ENCODE results near the gene BPIFA1.

The BPIFA1 gene

DNA sequence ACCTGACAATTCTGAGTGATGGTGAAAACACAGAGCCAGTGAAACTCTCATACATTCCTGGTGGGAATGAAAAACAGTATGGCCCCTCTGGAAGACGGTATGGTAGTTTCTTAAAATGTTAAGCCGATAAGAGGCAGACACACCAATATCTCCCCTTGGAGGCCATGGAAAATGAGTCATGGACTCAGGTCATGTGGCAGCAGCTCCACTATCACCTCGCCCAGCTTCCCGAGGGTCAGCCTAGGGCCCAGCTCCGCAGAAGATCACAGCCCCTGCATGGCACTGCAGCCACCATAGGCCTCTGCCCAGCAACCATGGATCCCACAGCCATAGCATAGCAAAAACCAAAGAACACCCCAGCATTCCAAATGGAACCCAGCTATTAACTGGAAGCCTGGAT is 21.4 kb downstream of the BPIFA1 start:
- no peak for ATAC-seq
- Mint-ChIP-seq H3K36me3 (no peaks in the 10 kb centered on the region), H3K9me3 (peaks cover 6% of the 10 kb centered on the region), H3K27ac (no peak overlapping the region), H3K4me1 (no peaks in the 10 kb centered on the region), H3K27me3 (peaks cover 32% of the 10 kb centered on the region), H3K4me3 (no peak overlapping the region)

- no peak overlapping the region for H3K27ac Mint-ChIP-seq
- H3K4me3 Mint-ChIP-seq = no peak overlapping the region
- no peaks in the 10 kb centered on the region for H3K36me3 Mint-ChIP-seq
- ATAC-seq = no peak
- peaks cover 1% of the 10 kb centered on the region for H3K9me3 Mint-ChIP-seq
- no peaks in the 10 kb centered on the region for H3K4me1 Mint-ChIP-seq
- peaks cover 32% of the 10 kb centered on the region for H3K27me3 Mint-ChIP-seq
These were observed 23.6 kb downstream of the BPIFA1 start for GRCh38 chr20:33259371-33259770.

DNA sequence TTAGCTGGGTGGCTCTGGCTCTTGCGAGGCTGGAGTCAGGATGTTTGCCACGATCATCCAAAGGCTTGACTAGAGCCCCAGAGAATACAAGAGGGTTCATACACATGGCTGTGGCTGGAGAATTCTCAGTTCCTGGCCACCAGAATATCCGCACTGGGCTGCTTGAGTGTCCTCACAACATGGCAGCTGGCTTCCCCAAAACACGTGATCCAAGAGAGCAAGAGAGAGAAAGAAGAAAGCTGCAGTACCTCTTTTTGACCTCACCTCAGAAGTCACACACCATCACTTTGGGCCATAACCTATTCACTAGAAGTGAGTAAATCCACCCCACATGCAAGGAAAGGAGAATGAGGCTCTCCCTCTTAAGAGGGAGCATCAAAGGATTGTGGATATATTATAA is 25.7 kb downstream of the BPIFA1 start:
- peaks cover 3% of the 10 kb centered on the region for H3K9me3 Mint-ChIP-seq
- no peaks in the 10 kb centered on the region for H3K36me3 Mint-ChIP-seq
- peaks cover 16% of the 10 kb centered on the region for H3K27me3 Mint-ChIP-seq
- no peak overlapping the region for H3K4me3 Mint-ChIP-seq
- no peaks in the 10 kb centered on the region for H3K4me1 Mint-ChIP-seq
- H3K27ac Mint-ChIP-seq = no peak overlapping the region
- ATAC-seq = no peak

- ATAC-seq = no peak
- Mint-ChIP-seq H3K4me3 (no peak overlapping the region), H3K36me3 (no peaks in the 10 kb centered on the region), H3K27ac (no peak overlapping the region), H3K4me1 (no peaks in the 10 kb centered on the region), H3K27me3 (peaks cover 16% of the 10 kb centered on the region), H3K9me3 (peaks cover 3% of the 10 kb centered on the region)
These were observed 26.9 kb downstream of the BPIFA1 start for GRCh38 chr20:33262658-33263065.

GRCh38 chr20:33263784-33264183 is 28.0 kb downstream of the BPIFA1 start:
- no peak overlapping the region for H3K27ac Mint-ChIP-seq
- H3K4me3 Mint-ChIP-seq = no peak overlapping the region
- H3K9me3 Mint-ChIP-seq = peaks cover 3% of the 10 kb centered on the region
- no peaks in the 10 kb centered on the region for H3K36me3 Mint-ChIP-seq
- no peaks in the 10 kb centered on the region for H3K4me1 Mint-ChIP-seq
- ATAC-seq = no peak
- H3K27me3 Mint-ChIP-seq = peaks cover 27% of the 10 kb centered on the region

GRCh38 chr20:33267701-33268100 is 31.9 kb downstream of the BPIFA1 start:
- H3K27me3 Mint-ChIP-seq = peaks cover 34% of the 10 kb centered on the region
- H3K4me1 Mint-ChIP-seq = no peaks in the 10 kb centered on the region

GRCh38 chr20:33272155-33272873 is 36.5 kb downstream of the BPIFA1 start:
- H3K27ac Mint-ChIP-seq = no peak overlapping the region

More at GRCh38 chr20:33267701-33268100, 31.9 kb downstream of the BPIFA1 start:
- Mint-ChIP-seq H3K9me3 (peaks cover 3% of the 10 kb centered on the region), H3K27ac (no peak overlapping the region), H3K4me3 (no peak overlapping the region), H3K36me3 (no peaks in the 10 kb centered on the region)
- no peak for ATAC-seq

GRCh38 chr20:33273117-33273851 is 37.5 kb downstream of the BPIFA1 start:
- Mint-ChIP-seq H3K36me3 (no peaks in the 10 kb centered on the region), H3K27me3 (peaks cover 43% of the 10 kb centered on the region), H3K4me1 (no peaks in the 10 kb centered on the region), H3K27ac (no peak overlapping the region), H3K9me3 (no peaks in the 10 kb centered on the region), H3K4me3 (no peak overlapping the region)
- no peak for ATAC-seq

More at GRCh38 chr20:33272155-33272873, 36.5 kb downstream of the BPIFA1 start:
- Mint-ChIP-seq H3K36me3 (no peaks in the 10 kb centered on the region), H3K4me1 (no peaks in the 10 kb centered on the region), H3K9me3 (no peaks in the 10 kb centered on the region), H3K4me3 (no peak overlapping the region), H3K27me3 (peaks cover 43% of the 10 kb centered on the region)
- ATAC-seq = no peak

- Mint-ChIP-seq H3K9me3 (no peaks in the 10 kb centered on the region), H3K4me3 (no peak overlapping the region), H3K4me1 (no peaks in the 10 kb centered on the region), H3K27ac (no peak overlapping the region), H3K27me3 (peaks cover 46% of the 10 kb centered on the region), H3K36me3 (no peaks in the 10 kb centered on the region)
- ATAC-seq = no peak
These were observed 39.4 kb downstream of the BPIFA1 start for GRCh38 chr20:33275215-33275614.

GRCh38 chr20:33275871-33276270 is 40.1 kb downstream of the BPIFA1 start:
- Mint-ChIP-seq H3K4me1 (no peaks in the 10 kb centered on the region), H3K9me3 (no peaks in the 10 kb centered on the region), H3K27ac (no peak overlapping the region), H3K4me3 (no peak overlapping the region), H3K36me3 (no peaks in the 10 kb centered on the region), H3K27me3 (peaks cover 52% of the 10 kb centered on the region)
- ATAC-seq = no peak

GRCh38 chr20:33276303-33277113 is 40.7 kb downstream of the BPIFA1 start:
- ATAC-seq = peak; percentile 35
- Mint-ChIP-seq H3K27me3 (peaks cover 55% of the 10 kb centered on the region), H3K36me3 (no peaks in the 10 kb centered on the region), H3K9me3 (no peaks in the 10 kb centered on the region), H3K27ac (no peak overlapping the region), H3K4me1 (no peaks in the 10 kb centered on the region), H3K4me3 (no peak overlapping the region)

- Mint-ChIP-seq H3K27ac (no peak overlapping the region), H3K4me3 (no peak overlapping the region), H3K4me1 (no peaks in the 10 kb centered on the region), H3K27me3 (peaks cover 52% of the 10 kb centered on the region), H3K9me3 (no peaks in the 10 kb centered on the region), H3K36me3 (no peaks in the 10 kb centered on the region)
- ATAC-seq = no peak
These were observed 42.0 kb downstream of the BPIFA1 start for GRCh38 chr20:33277471-33278441.

DNA sequence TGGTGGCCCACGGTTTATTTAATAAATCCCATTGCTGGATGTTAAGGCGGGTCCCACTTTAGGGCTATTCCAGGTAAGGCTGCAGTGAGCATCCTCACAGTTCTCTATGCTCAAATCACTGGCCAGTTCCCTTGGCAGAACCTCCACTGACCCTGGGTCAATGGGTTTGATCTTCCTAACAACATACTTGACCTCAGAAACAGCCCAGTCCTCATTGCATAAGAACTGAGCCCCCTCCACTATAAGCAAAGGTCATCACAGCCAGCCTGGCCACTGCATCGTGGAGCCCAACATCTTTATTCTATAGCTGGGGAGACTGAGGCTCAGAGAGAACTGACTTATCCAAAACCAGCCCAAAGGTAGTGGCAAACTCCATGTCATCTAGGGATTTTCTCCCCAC is 42.9 kb downstream of the BPIFA1 start:
- Mint-ChIP-seq H3K27me3 (peaks cover 55% of the 10 kb centered on the region), H3K4me3 (no peak overlapping the region), H3K4me1 (no peaks in the 10 kb centered on the region), H3K36me3 (no peaks in the 10 kb centered on the region), H3K9me3 (no peaks in the 10 kb centered on the region), H3K27ac (no peak overlapping the region)
- ATAC-seq = no peak

- Mint-ChIP-seq H3K27me3 (peaks cover 60% of the 10 kb centered on the region), H3K9me3 (no peaks in the 10 kb centered on the region), H3K4me3 (no peak overlapping the region), H3K4me1 (no peaks in the 10 kb centered on the region), H3K27ac (no peak overlapping the region), H3K36me3 (no peaks in the 10 kb centered on the region)
- ATAC-seq = no peak
These were observed 43.6 kb downstream of the BPIFA1 start for GRCh38 chr20:33279261-33279910.

Measured in stimulated activated memory B cell treated with anti-CD40 and anti-IgM and Interleukin-4, amounts not matched to agents 10 μg/mL and 1 μg/mL and 100 μg/mL, for 72 hours (primary cell).